GM19240 (cell line): ENCODE data around the gene UPK3B.
"Not testable (repeated sequence)": the region's sequence is repeated elsewhere in the genome, so short reads cannot be mapped to it uniquely, and the experiment has no call there.

Experiments used
- DNase-seq: peaks from one replicate; pipeline ENCODE4 v3.0.0; 2011; ENCODE audit warnings: low spot score; ENCODE audit not compliant: insufficient read length

The UPK3B gene

GRCh38 chr7:76509931-76510877, at the start of gene UPK3B:
Gene UPK3B, plus strand, starts transcription at chr7:76510552. Its CDS starts 101 bp downstream, at chr7:76510653.
- no peak for DNase-seq

GRCh38 chr7:76460767-76461166, 49.6 kb upstream of the UPK3B start:
- DNase-seq = not testable (repeated sequence)

GRCh38 chr7:76461464-76462101, 48.8 kb upstream of the UPK3B start, which contains the start of gene DTX2:
Gene DTX2, plus strand, starts transcription at chr7:76461709. Its CDS starts 18,801 bp downstream, at chr7:76480510.
- DNase-seq = not testable (repeated sequence)

- DNase-seq = not testable (repeated sequence)
Measured at GRCh38 chr7:76462271-76462882, 48.0 kb upstream of the UPK3B start.

GRCh38 chr7:76464959-76465358, 45.4 kb upstream of the UPK3B start:
- DNase-seq = not testable (repeated sequence)

- DNase-seq = not testable (repeated sequence)
Measured at GRCh38 chr7:76465950-76466349, 44.4 kb upstream of the UPK3B start.

- not testable (repeated sequence) for DNase-seq
Measured at GRCh38 chr7:76467743-76468404, 42.5 kb upstream of the UPK3B start.

GRCh38 chr7:76471556-76472221, 38.7 kb upstream of the UPK3B start:
- DNase-seq = not testable (repeated sequence)

GRCh38 chr7:76473097-76473496, 37.3 kb upstream of the UPK3B start:
- DNase-seq = not testable (repeated sequence)

GRCh38 chr7:76476280-76476679, 34.1 kb upstream of the UPK3B start:
- DNase-seq = not testable (repeated sequence)

- DNase-seq = not testable (repeated sequence)
Measured at GRCh38 chr7:76476742-76477474, 33.4 kb upstream of the UPK3B start.

GRCh38 chr7:76479628-76480027, 30.7 kb upstream of the UPK3B start:
- DNase-seq = not testable (repeated sequence)

- DNase-seq = not testable (repeated sequence)
Measured at GRCh38 chr7:76480403-76481253, 29.7 kb upstream of the UPK3B start.

GRCh38 chr7:76482660-76483059, 27.7 kb upstream of the UPK3B start:
- not testable (repeated sequence) for DNase-seq

GRCh38 chr7:76483081-76483480, 27.3 kb upstream of the UPK3B start:
- DNase-seq = not testable (repeated sequence)

- DNase-seq = not testable (repeated sequence)
Measured at GRCh38 chr7:76484456-76484855, 25.9 kb upstream of the UPK3B start.

GRCh38 chr7:76485822-76486610, 24.3 kb upstream of the UPK3B start:
- not testable (repeated sequence) for DNase-seq

GRCh38 chr7:76486618-76487017, 23.7 kb upstream of the UPK3B start:
- DNase-seq = not testable (repeated sequence)
